ENCODE results near the gene ST3GAL3.

- TF ChIP-seq ZFX (IDR thresholded peaks at IDR 0.05), result no peak
- TF ChIP-seq, protein P1, sequence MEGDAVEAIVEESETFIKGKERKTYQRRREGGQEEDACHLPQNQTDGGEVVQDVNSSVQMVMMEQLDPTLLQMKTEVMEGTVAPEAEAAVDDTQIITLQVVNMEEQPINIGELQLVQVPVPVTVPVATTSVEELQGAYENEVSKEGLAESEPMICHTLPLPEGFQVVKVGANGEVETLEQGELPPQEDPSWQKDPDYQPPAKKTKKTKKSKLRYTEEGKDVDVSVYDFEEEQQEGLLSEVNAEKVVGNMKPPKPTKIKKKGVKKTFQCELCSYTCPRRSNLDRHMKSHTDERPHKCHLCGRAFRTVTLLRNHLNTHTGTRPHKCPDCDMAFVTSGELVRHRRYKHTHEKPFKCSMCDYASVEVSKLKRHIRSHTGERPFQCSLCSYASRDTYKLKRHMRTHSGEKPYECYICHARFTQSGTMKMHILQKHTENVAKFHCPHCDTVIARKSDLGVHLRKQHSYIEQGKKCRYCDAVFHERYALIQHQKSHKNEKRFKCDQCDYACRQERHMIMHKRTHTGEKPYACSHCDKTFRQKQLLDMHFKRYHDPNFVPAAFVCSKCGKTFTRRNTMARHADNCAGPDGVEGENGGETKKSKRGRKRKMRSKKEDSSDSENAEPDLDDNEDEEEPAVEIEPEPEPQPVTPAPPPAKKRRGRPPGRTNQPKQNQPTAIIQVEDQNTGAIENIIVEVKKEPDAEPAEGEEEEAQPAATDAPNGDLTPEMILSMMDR (conservative IDR thresholded peaks at IDR 0.05), result no peak
Measured at GRCh38 chr1:43912607-43913006, 205.3 kb downstream of the ST3GAL3 start.

All from C4-2B (cell line).